H4 (cell line): ENCODE data around the gene HMCN2. TPM values are rescaled to one million over a fixed set of nuclear protein-coding genes. Genes with fewer than 3 reads are reported as not detected.

ENCODE experiments used
- DNase-seq: peaks from one replicate; pipeline ENCODE4 v3.0.0-alpha.2; 2015; ENCODE audit warnings: low spot score
- total RNA-seq: library from RNA; depleted of rRNA; stranded (reverse); fragments of >200 nt; shearing (Covaris generic); gene quantifications from 2 replicates; pipeline ENCODE4 v1.2.3, GENCODE V29; 2014

The HMCN2 gene
- total RNA-seq, 1 experiment from 2014 or later = 0.10 TPM

GRCh38 chr9:130308081-130308571 is 42.6 kb downstream of the HMCN2 start:
- DNase-seq = no peak

- no peak for DNase-seq
These were observed 44.3 kb downstream of the HMCN2 start for GRCh38 chr9:130309689-130310455.

- no peak for DNase-seq
These were observed 44.9 kb downstream of the HMCN2 start for GRCh38 chr9:130310456-130310855.

GRCh38 chr9:130311003-130311402 is 45.4 kb downstream of the HMCN2 start:
- no peak for DNase-seq

- no peak for DNase-seq
These were observed 46.0 kb downstream of the HMCN2 start for GRCh38 chr9:130311408-130312140.

- DNase-seq = no peak
These were observed 47.7 kb downstream of the HMCN2 start for GRCh38 chr9:130313103-130313858.

- DNase-seq = no peak
These were observed 50.1 kb downstream of the HMCN2 start for GRCh38 chr9:130315446-130316226.

GRCh38 chr9:130316430-130316829 is 50.9 kb downstream of the HMCN2 start:
- DNase-seq = no peak

GRCh38 chr9:130319300-130319699 is 53.7 kb downstream of the HMCN2 start:
- no peak for DNase-seq

- DNase-seq = no peak
These were observed 54.6 kb downstream of the HMCN2 start for GRCh38 chr9:130319944-130320712.

- DNase-seq = no peak
These were observed 55.3 kb downstream of the HMCN2 start for GRCh38 chr9:130320723-130321481.

- no peak for DNase-seq
These were observed 56.0 kb downstream of the HMCN2 start for GRCh38 chr9:130321539-130321938.

- no peak for DNase-seq
These were observed 57.6 kb downstream of the HMCN2 start for GRCh38 chr9:130323051-130323745.

- no peak for DNase-seq
These were observed 60.4 kb downstream of the HMCN2 start for GRCh38 chr9:130325921-130326320.

- DNase-seq = no peak
These were observed 61.7 kb downstream of the HMCN2 start for GRCh38 chr9:130327070-130327780.

GRCh38 chr9:130327781-130328348 is 62.3 kb downstream of the HMCN2 start:
- DNase-seq = no peak

GRCh38 chr9:130328349-130328801 is 62.8 kb downstream of the HMCN2 start:
- no peak for DNase-seq

GRCh38 chr9:130329061-130329460 is 63.5 kb downstream of the HMCN2 start:
- no peak for DNase-seq
